Fibroblast of lung (primary cell): Measurements from ENCODE around the gene NUDCD2. TPM values are rescaled to one million over a fixed set of nuclear protein-coding genes. Genes with fewer than 3 reads are reported as not detected.

ENCODE experiments used
- DNase-seq, 2 donors: peaks; one replicate each; pipeline versions ENCODE4 v3.0.0 to v3.0.0-alpha.2; 2010; ENCODE audit warnings: low read depth in 2 of 2
- H2AFZ ChIP-seq: 2 replicates; pipeline ENCODE4 v1.5.1; 2012; ENCODE audit warnings: low read length, control low read depth, inconsistent platforms
- H3K27ac ChIP-seq: 2 replicates; pipeline ENCODE4 v1.5.1; 2011; ENCODE audit warnings: low read length, control low read depth; ENCODE audit not compliant: insufficient read depth
- H3K27me3 ChIP-seq: 2 replicates; pipeline ENCODE4 v1.5.1; 2011; ENCODE audit warnings: mild to moderate bottlenecking, low read length; ENCODE audit not compliant: control insufficient read depth, insufficient read depth
- H3K36me3 ChIP-seq: 2 replicates; pipeline ENCODE4 v1.5.1; 2011; ENCODE audit warnings: low read length; ENCODE audit not compliant: control insufficient read depth, insufficient read depth
- H3K4me1 ChIP-seq: 2 replicates; pipeline ENCODE4 v1.5.1; 2011; ENCODE audit warnings: low read length; ENCODE audit not compliant: control insufficient read depth, insufficient read depth; ENCODE audit errors: extremely low read depth
- H3K4me2 ChIP-seq: 2 replicates; pipeline ENCODE4 v1.5.1; 2011; ENCODE audit warnings: low read length, control low read depth; ENCODE audit not compliant: insufficient read depth; ENCODE audit errors: extremely low read depth
- H3K4me3 ChIP-seq, 4 experiments: fragments of 200-600 bp in 1 of 4; sonication (generic) in 1 of 4; replicated peaks in 1 of 4; 2 replicates each; pipeline ENCODE4 v1.5.1; 2011 to 2016; ENCODE audit warnings: low read length in 4 of 4, low read depth in 3 of 4, mild to moderate bottlenecking in 3 of 4, control low read depth in 2 of 4, inconsistent platforms in 1 of 4, mixed read lengths in 1 of 4; ENCODE audit not compliant: insufficient read depth in 1 of 4; ENCODE audit errors: control extremely low read depth in 1 of 4
- H3K79me2 ChIP-seq: 2 replicates; pipeline ENCODE4 v1.5.1; 2012; ENCODE audit warnings: mild to moderate bottlenecking, low read length, inconsistent platforms; ENCODE audit not compliant: control insufficient read depth, insufficient read depth
- H3K9ac ChIP-seq: 2 replicates; pipeline ENCODE4 v1.5.1; 2011; ENCODE audit warnings: mild to moderate bottlenecking, low read length, control low read depth; ENCODE audit not compliant: insufficient read depth
- H3K9me3 ChIP-seq: 2 replicates; pipeline ENCODE4 v1.5.1; 2012; ENCODE audit warnings: low read depth, low read length; ENCODE audit not compliant: control insufficient read depth, insufficient read depth
- H4K20me1 ChIP-seq: 2 replicates; pipeline ENCODE4 v1.5.1; 2011; ENCODE audit warnings: low read length; ENCODE audit not compliant: control insufficient read depth, insufficient read depth; ENCODE audit errors: extremely low read depth
- CTCF ChIP-seq, 2 donors: IDR thresholded peaks in 1 of 2; conservative IDR thresholded peaks in 1 of 2; 1 replicate in 1 of 2; 2 replicates in 1 of 2; pipeline ENCODE4 v1.5.1; 2011 to 2012; ENCODE audit warnings: low read length in 2 of 2, control low read depth in 1 of 2, inconsistent platforms in 1 of 2, low read depth in 1 of 2, mild to moderate bottlenecking in 1 of 2
- EZH2 ChIP-seq: IDR thresholded peaks from 2 replicates; pipeline ENCODE4 v1.5.1; 2012; ENCODE audit warnings: low read length, control low read depth, mild to moderate bottlenecking; ENCODE audit errors: missing control alignments
- polyA plus RNA-seq, 2 donors: library from polyadenylated mRNA; depleted of rRNA in 1 of 2; stranded (reverse) in 1 of 2; unstranded in 1 of 2; fragments of >200 nt; gene quantifications; 2 replicates each; pipeline ENCODE4 v1.2.1, GENCODE V29; 2011 to 2012; ENCODE audit warnings: missing spikeins in 1 of 2
- total RNA-seq: library from RNA; depleted of rRNA; stranded (reverse); fragments of >200 nt; gene quantifications from 2 replicates; pipeline ENCODE4 v1.2.1, GENCODE V29; 2014

Gene NUDCD2
- total and polyA plus RNA-seq, 2 donors (not counting 1 experiment from before 2014, with no cell fraction given): 5.9 to 7.4 TPM

GRCh38 chr5:163505049-163505367, 45.1 kb upstream of the NUDCD2 start:
- no peak overlapping the region for H2AFZ ChIP-seq
- no peak for DNase-seq
- H3K4me2 ChIP-seq: peak overlapping the region; percentile 99
- peak overlapping the region; percentile 95 for H3K27ac ChIP-seq
- TF ChIP-seq EZH2: no peak
- TF ChIP-seq CTCF (conservative IDR thresholded peaks at IDR 0.05 in 1 of 2, IDR thresholded peaks at IDR 0.05 in 1 of 2; ENCODE audit: low read depth in 1 of 2, low read length in 2 of 2): no peak
- peak overlapping the region; percentile 94 for H3K9ac ChIP-seq
- H3K4me1 ChIP-seq: peaks cover 9% of the 10 kb centered on the region
- H3K27me3 ChIP-seq: no peaks in the 10 kb centered on the region
- H3K79me2 ChIP-seq: peaks cover 48% of the 10 kb centered on the region
- H3K4me3 ChIP-seq: peak overlapping the region; percentile 84 to 99 (median 94)
- no peaks in the 10 kb centered on the region for H3K9me3 ChIP-seq
- H3K36me3 ChIP-seq: no peaks in the 10 kb centered on the region
- peaks cover 2% of the 10 kb centered on the region for H4K20me1 ChIP-seq

DNA sequence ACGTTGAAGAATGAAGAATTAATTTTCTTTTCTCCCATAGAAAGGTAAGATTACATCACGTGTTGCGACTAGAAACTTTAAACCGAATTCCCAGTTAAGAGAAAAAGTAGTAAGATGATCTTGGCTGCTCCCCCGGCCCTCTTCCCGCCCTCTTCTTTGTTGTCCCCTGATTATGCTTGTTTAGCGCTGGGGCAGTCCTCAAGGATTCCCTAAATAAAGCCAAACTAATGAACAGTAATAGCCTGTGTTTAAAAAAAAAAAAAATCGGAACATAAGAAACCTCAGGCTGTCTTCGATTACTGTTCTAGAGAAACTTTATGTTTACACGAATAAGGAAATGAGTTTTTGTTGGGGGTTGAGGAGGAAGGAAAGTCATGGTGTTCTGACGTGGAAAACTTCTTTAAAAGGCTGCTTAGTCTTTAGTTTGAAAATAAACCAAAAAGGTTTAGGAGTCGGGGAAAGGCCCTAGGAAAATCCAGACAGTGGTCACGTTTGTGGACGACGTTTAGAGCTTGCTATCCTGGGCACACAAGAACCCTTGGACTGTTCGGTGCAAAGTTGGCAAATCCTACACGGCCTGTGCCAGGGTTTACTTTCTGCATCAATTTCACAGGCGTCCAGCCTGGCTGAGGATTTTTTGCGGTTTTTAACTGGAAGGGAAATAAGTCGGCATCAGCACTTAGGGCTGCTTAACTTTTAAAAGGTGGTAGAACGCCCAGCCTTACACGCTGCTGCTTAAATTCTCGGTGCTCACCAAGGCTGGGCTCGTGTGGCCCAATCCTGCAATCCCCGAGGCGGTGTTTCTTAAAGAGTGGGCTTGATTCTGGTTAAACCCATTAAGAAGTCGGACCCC, 44.4 kb upstream of the NUDCD2 start:
- Histone ChIP-seq H3K36me3 (no peaks in the 10 kb centered on the region), H3K9ac (peak overlapping the region; percentile 40), H3K4me2 (peak overlapping the region; percentile 99), H3K79me2 (peaks cover 43% of the 10 kb centered on the region), H3K4me1 (peaks cover 8% of the 10 kb centered on the region), H4K20me1 (peaks cover 2% of the 10 kb centered on the region), H3K4me3 (peak overlapping the region; percentile 84 to 99 (median 94)), H2AFZ (peak overlapping the region; percentile 56), H3K27ac (peak overlapping the region; percentile 95), H3K27me3 (no peaks in the 10 kb centered on the region), H3K9me3 (no peaks in the 10 kb centered on the region)
- peak; percentile 76 to 79 for DNase-seq
- TF ChIP-seq CTCF (conservative IDR thresholded peaks at IDR 0.05 in 1 of 2, IDR thresholded peaks at IDR 0.05 in 1 of 2; ENCODE audit: low read depth in 1 of 2, low read length in 2 of 2) (no peak), EZH2 (no peak)

- H3K27me3 ChIP-seq: no peaks in the 10 kb centered on the region
- peak; percentile 72 to 94 for DNase-seq
- H3K4me1 ChIP-seq: peaks cover 6% of the 10 kb centered on the region
- H3K27ac ChIP-seq: peak overlapping the region; percentile 95
- H3K4me2 ChIP-seq: peak overlapping the region; percentile 99
- H3K79me2 ChIP-seq: peaks cover 34% of the 10 kb centered on the region
- H4K20me1 ChIP-seq: peaks cover 2% of the 10 kb centered on the region
- H3K4me3 ChIP-seq: peak overlapping the region; percentile 84 to 99 (median 94)
- H3K9me3 ChIP-seq: no peaks in the 10 kb centered on the region
- H3K36me3 ChIP-seq: no peaks in the 10 kb centered on the region
- TF ChIP-seq EZH2 (no peak), CTCF (conservative IDR thresholded peaks at IDR 0.05 in 1 of 2, IDR thresholded peaks at IDR 0.05 in 1 of 2; ENCODE audit: low read depth in 1 of 2, low read length in 2 of 2) (peak; percentile 41 to 58)
- H2AFZ ChIP-seq: peak overlapping the region; percentile 56
- peak overlapping the region; percentile 40 for H3K9ac ChIP-seq
Observed at GRCh38 chr5:163503106-163504078, 43.5 kb upstream of the NUDCD2 start.
